H1 (cell line): ENCODE data around the gene TBC1D26.
"Not testable (repeated sequence)": the region's sequence is repeated elsewhere in the genome, so short reads cannot be mapped to it uniquely, and the experiment has no call there.

ENCODE experiments used
- CHD2 ChIP-seq: IDR thresholded peaks from 2 replicates; pipeline ENCODE4 v1.6.1; 2012; ENCODE audit warnings: low read length, improper control_type of control experiment
- CTCF ChIP-seq, 3 experiments: IDR thresholded peaks; 1 replicate in 2 of 3; 2 replicates in 1 of 3; pipeline versions ENCODE4 v1.5.1 to v1.6.1; 2011; ENCODE audit warnings: low read length in 3 of 3, mild to moderate bottlenecking in 3 of 3, inconsistent platforms in 2 of 3, low read depth in 1 of 3, moderate library complexity in 1 of 3; ENCODE audit not compliant: insufficient read depth in 1 of 3; ENCODE audit errors: control extremely low read depth in 1 of 3
- EZH2 ChIP-seq: fragments of 200-600 bp; sonication (generic); IDR thresholded peaks from 2 replicates; pipeline ENCODE4 v1.7.1; 2012; ENCODE audit warnings: low read depth, mild to moderate bottlenecking, moderate library complexity, low read length, inconsistent platforms; ENCODE audit not compliant: severe bottlenecking
- GABPA ChIP-seq: IDR thresholded peaks from 2 replicates; pipeline ENCODE4 v1.6.1; 2011; ENCODE audit warnings: mild to moderate bottlenecking, low read length, moderate library complexity, borderline replicate concordance; ENCODE audit not compliant: insufficient read depth

GRCh38 chr17:15784351-15784750, 52.3 kb downstream of the TBC1D26 start:
- TF ChIP-seq GABPA; EZH2; CHD2; CTCF (IDR thresholded peaks at IDR 0.05; ENCODE audit: control extremely low read depth in 1 of 3, insufficient read depth in 1 of 3, low read depth in 1 of 3, low read length in 3 of 3): not testable (repeated sequence)
